ACC112 (cell line): ENCODE data around the gene VPS11.
"Not testable (repeated sequence)": the region's sequence is repeated elsewhere in the genome, so short reads cannot be mapped to it uniquely, and the experiment has no call there.

Experiments used
- H2AFZ ChIP-seq: fragments of 200-600 bp; sonication (generic); one replicate; pipeline ENCODE4 v1.6.0; 2017; ENCODE audit warnings: antibody characterized with exemption, low read length; ENCODE audit not compliant: unreplicated experiment
- H3K27ac ChIP-seq: fragments of 200-600 bp; sonication (generic); 2 replicates; pipeline ENCODE4 v1.5.1; 2014; ENCODE audit warnings: low read depth, mild to moderate bottlenecking, antibody characterized with exemption, low read length, moderate library complexity
- H3K27me3 ChIP-seq: fragments of 200-600 bp; sonication (generic); 2 replicates; pipeline ENCODE4 v1.6.1; 2014; ENCODE audit warnings: mild to moderate bottlenecking, antibody characterized with exemption, low read length, moderate library complexity, mixed read lengths; ENCODE audit not compliant: insufficient read depth
- H3K36me3 ChIP-seq: fragments of 200-600 bp; sonication (generic); 2 replicates; pipeline ENCODE4 v1.6.1; 2016; ENCODE audit warnings: mild to moderate bottlenecking, antibody characterized with exemption, low read length, moderate library complexity, mixed read lengths; ENCODE audit not compliant: insufficient read depth
- H3K4me1 ChIP-seq: fragments of 200-600 bp; sonication (generic); one replicate; pipeline ENCODE4 v1.6.1; 2016; ENCODE audit warnings: low read length, mixed read lengths; ENCODE audit not compliant: insufficient read depth, unreplicated experiment, control insufficient read depth
- H3K4me3 ChIP-seq: fragments of 200-600 bp; sonication (generic); 2 replicates; pipeline ENCODE4 v1.5.1; 2014; ENCODE audit warnings: mild to moderate bottlenecking, low read depth, low read length
- H3K79me2 ChIP-seq: fragments of 200-600 bp; sonication (generic); one replicate; pipeline ENCODE4 v1.6.0; 2016; ENCODE audit warnings: low read length; ENCODE audit not compliant: control insufficient read depth, unreplicated experiment, insufficient read depth

The VPS11 gene

GRCh38 chr11:119038884-119039283 is 28.7 kb upstream of the VPS11 start:
- no peak overlapping the region for H3K27ac ChIP-seq

GRCh38 chr11:119039471-119039870 is 28.1 kb upstream of the VPS11 start:
- not testable (repeated sequence) for H3K27ac ChIP-seq, H3K36me3 ChIP-seq, H3K4me3 ChIP-seq, H2AFZ ChIP-seq, H3K4me1 ChIP-seq, H3K79me2 ChIP-seq, H3K27me3 ChIP-seq

More at GRCh38 chr11:119038884-119039283, 28.7 kb upstream of the VPS11 start:
- Histone ChIP-seq H3K4me3 (no peak overlapping the region), H3K36me3 (no peaks in the 10 kb centered on the region), H3K27me3 (no peaks in the 10 kb centered on the region), H2AFZ (no peak overlapping the region), H3K79me2 (no peaks in the 10 kb centered on the region), H3K4me1 (no peaks in the 10 kb centered on the region)

- no peaks in the 10 kb centered on the region for H3K36me3 ChIP-seq
- no peaks in the 10 kb centered on the region for H3K4me1 ChIP-seq
- no peaks in the 10 kb centered on the region for H3K27me3 ChIP-seq
- no peak overlapping the region for H3K27ac ChIP-seq
- no peak overlapping the region for H2AFZ ChIP-seq
- H3K79me2 ChIP-seq, result no peaks in the 10 kb centered on the region
- H3K4me3 ChIP-seq, result no peak overlapping the region
Measured at GRCh38 chr11:119041821-119042514, 25.6 kb upstream of the VPS11 start.

DNA sequence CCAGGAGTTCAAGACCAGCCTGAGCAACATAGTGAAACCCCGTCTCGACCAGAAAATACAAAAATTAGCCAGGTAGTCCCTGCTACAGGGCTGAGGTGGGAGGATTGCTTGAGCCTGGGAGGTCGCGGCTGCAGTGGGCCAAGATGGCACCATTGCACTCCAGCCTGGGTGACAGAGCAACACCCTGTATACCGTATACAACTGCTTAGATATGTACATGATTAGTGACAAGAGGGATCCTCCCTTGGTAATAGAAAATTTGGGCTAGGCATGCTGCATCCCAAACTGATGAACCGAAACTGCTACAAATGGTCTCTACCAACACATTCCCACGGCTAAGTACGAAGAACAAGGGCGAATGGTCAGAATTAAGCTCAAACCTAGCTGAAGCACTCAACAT is 24.7 kb upstream of the VPS11 start:
- H3K27me3 ChIP-seq, result no peaks in the 10 kb centered on the region
- H3K27ac ChIP-seq, result no peak overlapping the region
- no peaks in the 10 kb centered on the region for H3K36me3 ChIP-seq
- no peak overlapping the region for H2AFZ ChIP-seq
- no peak overlapping the region for H3K4me3 ChIP-seq
- no peaks in the 10 kb centered on the region for H3K4me1 ChIP-seq
- H3K79me2 ChIP-seq, result no peaks in the 10 kb centered on the region

DNA sequence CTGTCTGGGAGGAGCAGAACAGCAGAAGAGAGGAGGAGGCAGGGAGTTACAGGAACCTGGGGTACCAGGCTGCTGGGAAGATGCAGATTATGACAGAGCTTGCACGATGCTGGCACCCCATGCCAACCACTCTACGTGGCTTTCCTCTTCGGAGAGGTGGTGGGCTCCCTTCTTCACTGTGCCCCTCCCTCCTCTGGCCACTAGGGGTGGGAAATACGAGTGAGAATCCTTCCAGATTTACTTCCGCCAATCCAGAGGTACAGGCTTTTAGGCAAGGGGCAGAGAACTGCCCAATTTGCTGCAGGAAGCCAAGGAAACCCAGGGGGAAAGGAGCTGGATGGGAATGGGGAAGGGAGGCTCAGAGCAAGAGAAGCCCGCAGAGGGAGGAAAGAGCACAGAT is 22.9 kb upstream of the VPS11 start:
- Histone ChIP-seq H3K27me3 (no peaks in the 10 kb centered on the region), H3K4me3 (no peak overlapping the region), H3K36me3 (peaks cover 4% of the 10 kb centered on the region; the same call in 1 of the 2 replicates), H3K27ac (no peak overlapping the region), H2AFZ (no peak overlapping the region), H3K79me2 (no peaks in the 10 kb centered on the region), H3K4me1 (no peaks in the 10 kb centered on the region)

DNA sequence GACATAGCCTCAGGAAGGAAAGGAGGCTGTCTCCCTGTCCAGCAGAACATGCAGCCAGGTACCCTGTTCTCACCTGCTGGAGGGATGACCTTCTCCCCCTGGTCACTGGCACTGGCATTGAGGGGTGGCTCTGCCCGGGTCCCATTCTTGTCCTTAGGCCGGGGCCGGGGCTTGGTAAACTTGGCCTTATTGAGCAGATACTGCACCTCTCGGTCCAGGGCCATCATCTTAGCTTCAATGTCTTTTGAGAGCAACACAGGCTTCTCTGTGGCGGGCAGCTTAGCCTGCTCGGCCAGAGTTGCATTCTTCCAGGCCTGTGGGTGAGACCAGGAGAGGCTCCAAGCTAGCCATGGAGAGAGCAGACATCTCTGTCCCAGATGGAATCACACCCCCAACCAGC is 21.1 kb upstream of the VPS11 start:
- Histone ChIP-seq H3K4me1 (no peaks in the 10 kb centered on the region), H2AFZ (no peak overlapping the region), H3K36me3 (peaks cover 9% of the 10 kb centered on the region; the same call in 1 of the 2 replicates), H3K27ac (no peak overlapping the region), H3K4me3 (no peak overlapping the region), H3K27me3 (no peaks in the 10 kb centered on the region), H3K79me2 (no peaks in the 10 kb centered on the region)

DNA sequence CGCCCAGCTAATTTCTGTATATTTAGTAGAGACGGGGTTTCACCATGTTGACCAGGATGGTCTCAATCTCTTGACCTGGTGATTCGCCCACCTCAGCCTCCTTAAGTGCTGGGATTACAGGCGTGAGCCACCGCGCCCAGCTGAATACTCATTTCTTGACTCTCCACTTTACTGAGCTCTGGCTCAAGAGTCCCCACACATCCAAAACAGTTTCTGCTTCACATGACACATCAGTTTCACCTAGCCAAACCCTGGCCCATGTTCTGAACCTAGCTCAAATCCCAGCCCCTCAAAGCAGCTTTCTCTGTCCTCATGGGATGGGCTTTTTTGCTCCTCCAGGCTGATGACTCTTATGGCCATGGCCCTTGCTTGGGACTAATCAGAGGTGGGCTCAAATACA is 20.4 kb upstream of the VPS11 start:
- Histone ChIP-seq H3K4me3 (no peak overlapping the region), H2AFZ (no peak overlapping the region), H3K27ac (no peak overlapping the region), H3K4me1 (no peaks in the 10 kb centered on the region), H3K27me3 (no peaks in the 10 kb centered on the region), H3K79me2 (no peaks in the 10 kb centered on the region), H3K36me3 (peaks cover 9% of the 10 kb centered on the region; the same call in 1 of the 2 replicates)

DNA sequence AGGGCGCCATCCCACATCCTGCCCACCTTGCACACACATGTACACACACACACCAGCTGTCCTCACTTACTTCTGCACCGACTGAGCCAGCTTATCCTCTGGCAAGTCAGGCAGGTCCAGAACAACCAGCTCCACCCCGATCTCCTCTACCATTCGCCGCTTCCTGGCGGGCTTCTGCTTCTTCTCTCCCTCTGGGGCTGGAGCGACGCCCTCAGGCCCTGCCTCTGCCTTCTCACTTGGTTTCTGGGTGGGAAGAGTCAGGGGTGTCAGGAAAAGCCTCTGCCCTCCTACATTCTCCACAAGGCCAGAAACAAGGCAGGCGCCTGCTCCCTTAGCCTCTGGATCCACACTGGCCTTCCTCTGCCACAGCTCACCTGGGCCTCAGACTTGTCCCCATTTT is 19.0 kb upstream of the VPS11 start:
- Histone ChIP-seq H3K27me3 (no peaks in the 10 kb centered on the region), H3K27ac (no peak overlapping the region), H3K4me3 (no peak overlapping the region), H3K4me1 (no peaks in the 10 kb centered on the region), H3K79me2 (no peaks in the 10 kb centered on the region), H3K36me3 (peaks cover 9% of the 10 kb centered on the region; the same call in 1 of the 2 replicates), H2AFZ (no peak overlapping the region)

DNA sequence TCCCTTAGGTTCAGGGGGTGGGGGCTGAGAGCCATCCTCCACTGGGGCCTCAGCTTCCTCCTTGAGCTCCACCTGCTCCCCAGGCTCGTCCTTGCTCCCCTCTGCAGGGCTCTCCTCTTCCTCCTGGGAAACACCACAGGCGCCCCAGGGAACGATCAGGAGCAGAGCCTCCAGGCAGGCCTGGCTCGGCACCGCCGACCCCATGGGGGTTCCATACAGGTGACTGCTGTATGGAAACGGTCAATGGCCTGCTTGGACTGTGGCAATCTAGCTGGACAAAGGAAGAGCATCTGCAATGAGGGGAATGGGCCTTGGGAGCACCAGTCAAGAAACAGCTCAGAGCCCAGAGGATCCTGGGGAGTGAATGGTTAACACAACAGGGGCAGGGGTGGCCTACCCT is 18.5 kb upstream of the VPS11 start:
- no peaks in the 10 kb centered on the region for H3K27me3 ChIP-seq
- no peaks in the 10 kb centered on the region for H3K4me1 ChIP-seq
- H3K36me3 ChIP-seq, result peaks cover 9% of the 10 kb centered on the region; the same call in 1 of the 2 replicates
- no peaks in the 10 kb centered on the region for H3K79me2 ChIP-seq
- no peak overlapping the region for H2AFZ ChIP-seq
- no peak overlapping the region for H3K4me3 ChIP-seq
- no peak overlapping the region for H3K27ac ChIP-seq

- H2AFZ ChIP-seq, result no peak overlapping the region
- peaks cover 16% of the 10 kb centered on the region; the same call in 1 of the 2 replicates for H3K36me3 ChIP-seq
- H3K79me2 ChIP-seq, result peaks cover 17% of the 10 kb centered on the region
- H3K27me3 ChIP-seq, result no peaks in the 10 kb centered on the region
- peaks cover 7% of the 10 kb centered on the region for H3K4me1 ChIP-seq
- no peak overlapping the region for H3K4me3 ChIP-seq
- no peak overlapping the region for H3K27ac ChIP-seq
Measured at GRCh38 chr11:119051440-119052162, 16.0 kb upstream of the VPS11 start.
